ENCODE results near the gene ISLR2.

Gene ISLR2

DNA sequence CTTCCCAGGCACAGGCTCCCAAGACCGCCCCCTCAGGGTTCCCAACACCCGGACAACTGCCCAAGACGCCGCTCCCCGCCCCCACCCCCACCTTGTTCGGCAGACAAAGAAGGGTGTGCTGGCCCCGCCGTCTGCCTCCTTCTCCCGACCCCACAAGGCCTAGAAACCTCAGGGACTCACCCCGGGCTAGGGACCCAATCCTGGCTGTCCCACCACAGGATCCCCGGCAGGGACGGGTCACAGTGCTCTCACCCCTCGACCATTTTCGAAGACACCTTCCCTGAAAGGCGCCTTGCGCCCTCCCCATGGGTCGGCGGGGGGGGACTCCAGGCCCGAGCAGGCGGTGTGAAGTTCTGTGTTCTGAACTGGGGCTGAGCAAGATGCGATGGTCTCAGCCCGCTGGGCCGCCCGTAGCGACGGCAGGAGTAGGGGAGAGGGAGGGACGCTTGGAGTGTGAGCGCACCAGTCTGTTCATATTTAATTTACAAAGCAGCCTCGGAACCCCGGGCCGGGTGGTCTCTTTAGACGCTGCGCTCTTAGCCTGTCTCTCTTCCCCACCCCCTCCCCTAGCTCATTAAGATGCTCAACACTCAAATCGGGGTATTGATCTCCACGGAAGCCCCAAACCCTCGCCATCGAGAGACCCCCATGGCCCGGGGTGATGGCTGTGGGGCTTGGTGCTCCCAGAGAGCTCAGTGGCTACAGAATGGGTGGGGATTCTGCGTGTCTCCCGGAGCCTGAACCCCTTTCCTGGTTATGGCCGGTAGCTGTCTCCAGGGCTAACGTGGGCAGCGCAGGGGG lies 1.4 kb upstream of the ISLR2 start:
- no peak for DNase-seq

DNA sequence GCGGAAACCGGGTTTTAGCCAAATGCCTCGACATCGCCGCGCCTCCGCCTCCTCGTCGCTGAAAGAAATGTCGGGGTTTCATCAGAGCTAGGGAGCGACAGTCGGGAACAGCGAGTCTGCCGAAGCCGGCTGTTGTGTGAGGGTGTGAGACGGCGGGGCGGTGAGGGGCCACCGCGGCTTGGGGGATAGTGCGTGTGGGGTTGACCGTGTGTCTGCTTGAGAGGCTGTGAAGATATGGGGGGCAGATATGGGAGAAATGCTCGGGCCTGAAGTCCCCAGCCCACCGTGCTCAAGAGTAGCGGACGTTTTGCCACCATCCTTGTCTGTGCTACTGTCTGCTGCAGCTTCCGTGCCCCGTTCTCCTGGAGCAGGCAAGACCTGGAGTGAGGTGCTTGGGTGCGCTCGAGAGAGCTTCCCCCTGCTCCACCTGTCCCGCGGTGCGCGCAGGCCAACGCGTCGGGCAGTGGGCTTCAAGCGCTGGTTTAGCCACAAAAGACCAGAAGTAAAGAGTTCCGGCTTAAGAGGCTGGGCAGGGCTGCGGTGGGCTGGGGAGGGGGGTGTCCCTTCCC lies 716 bp upstream of the ISLR2 start:
- DNase-seq, result peak in 13 of 58 donors; percentile 26 to 64 (median 42)

DNA sequence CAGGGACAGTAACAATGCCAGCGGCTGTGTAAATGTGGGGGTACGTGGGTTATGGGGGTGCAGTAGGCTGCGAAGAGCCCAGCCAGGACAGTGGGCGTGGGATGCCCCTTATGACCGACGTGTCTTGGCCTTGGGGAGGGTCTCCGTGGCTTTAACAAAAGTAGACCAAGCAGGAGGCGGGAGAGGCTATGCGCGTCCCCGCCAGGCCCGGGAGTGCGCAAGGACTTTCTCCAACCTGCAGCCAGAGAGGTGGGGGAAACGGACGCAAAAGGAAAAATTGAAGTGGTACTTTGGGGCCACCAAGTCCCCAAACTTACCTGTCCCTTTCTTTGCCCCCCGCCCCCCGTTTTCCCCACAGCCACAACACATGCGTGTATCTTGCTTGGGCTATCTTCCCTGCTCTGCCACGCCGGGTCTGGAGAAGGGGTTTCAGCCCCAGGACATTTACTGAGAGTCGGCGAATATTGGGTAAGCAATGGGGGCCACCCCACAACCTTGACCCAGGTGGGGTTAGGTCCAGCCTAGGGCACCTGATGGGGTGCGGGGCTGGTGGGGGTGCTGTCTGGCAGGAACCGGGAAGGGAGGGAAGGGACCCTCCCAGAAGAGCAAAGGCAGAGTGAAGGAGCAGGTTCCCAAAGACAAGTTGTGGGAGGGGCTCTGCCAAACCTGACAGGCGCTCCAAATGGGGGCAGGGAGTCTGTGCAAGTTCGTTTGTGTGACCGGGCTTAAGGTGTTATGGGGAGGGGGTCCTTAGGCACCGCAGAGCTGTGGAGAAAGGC lies 652 bp downstream of the ISLR2 start:
- DNase-seq, result no peak

DNA sequence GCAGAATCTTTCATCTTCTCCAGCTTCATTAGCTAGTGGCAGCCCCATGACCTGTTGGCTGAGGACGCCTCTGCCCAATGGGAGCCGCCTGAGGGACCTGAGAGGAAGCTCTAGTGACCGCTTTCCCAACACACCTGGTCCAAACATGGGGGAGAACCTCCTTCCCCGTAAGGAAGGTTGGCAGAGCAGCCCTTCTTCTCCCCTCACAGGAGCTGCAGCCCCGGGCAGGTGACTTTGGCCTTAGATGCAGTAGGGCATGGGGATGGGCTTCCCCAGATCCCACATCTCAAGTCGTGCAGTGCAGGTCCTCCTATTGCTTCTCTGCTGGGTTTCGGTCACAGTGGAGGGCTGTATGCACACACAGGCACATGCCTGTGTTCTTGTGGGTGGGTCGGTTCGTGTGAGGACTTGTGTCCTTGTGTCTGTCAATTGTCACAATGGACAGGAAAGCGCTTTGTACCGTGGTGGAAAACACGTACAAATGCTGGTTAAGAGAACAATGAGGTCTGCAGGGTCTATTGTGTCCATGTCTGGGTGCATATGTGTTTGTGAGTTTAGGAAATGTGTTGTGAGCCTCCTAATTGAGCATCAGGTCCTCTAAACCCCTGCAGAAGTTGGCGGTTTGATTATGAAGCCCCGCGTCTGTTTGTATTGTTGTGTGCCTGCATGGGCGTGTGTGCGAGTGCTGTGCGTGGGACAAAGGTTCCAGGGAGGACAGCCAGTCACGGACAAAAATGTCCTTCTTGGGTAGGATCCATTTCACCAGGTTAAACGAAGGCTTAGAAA lies 1.4 kb downstream of the ISLR2 start:
- DNase-seq, result no peak

DNA sequence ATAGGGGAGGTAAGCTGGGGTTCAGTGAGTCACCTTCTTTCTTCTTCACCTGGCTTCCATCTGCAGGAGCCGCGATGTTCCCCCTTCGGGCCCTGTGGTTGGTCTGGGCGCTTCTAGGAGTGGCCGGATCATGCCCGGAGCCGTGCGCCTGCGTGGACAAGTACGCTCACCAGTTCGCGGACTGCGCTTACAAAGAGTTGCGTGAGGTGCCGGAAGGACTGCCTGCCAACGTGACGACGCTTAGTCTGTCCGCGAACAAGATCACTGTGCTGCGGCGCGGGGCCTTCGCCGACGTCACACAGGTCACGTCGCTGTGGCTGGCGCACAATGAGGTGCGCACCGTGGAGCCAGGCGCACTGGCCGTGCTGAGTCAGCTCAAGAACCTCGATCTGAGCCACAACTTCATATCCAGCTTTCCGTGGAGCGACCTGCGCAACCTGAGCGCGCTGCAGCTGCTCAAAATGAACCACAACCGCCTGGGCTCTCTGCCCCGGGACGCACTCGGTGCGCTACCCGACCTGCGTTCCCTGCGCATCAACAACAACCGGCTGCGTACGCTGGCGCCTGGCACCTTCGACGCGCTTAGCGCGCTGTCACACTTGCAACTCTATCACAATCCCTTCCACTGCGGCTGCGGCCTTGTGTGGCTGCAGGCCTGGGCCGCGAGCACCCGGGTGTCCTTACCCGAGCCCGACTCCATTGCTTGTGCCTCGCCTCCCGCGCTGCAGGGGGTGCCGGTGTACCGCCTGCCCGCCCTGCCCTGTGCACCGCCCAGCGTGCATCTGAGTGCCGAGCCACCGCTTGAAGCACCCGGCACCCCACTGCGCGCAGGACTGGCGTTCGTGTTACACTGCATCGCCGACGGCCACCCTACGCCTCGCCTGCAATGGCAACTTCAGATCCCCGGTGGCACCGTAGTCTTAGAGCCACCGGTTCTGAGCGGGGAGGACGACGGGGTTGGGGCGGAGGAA lies 2.6 kb downstream of the ISLR2 start:
- no peak for DNase-seq

DNA sequence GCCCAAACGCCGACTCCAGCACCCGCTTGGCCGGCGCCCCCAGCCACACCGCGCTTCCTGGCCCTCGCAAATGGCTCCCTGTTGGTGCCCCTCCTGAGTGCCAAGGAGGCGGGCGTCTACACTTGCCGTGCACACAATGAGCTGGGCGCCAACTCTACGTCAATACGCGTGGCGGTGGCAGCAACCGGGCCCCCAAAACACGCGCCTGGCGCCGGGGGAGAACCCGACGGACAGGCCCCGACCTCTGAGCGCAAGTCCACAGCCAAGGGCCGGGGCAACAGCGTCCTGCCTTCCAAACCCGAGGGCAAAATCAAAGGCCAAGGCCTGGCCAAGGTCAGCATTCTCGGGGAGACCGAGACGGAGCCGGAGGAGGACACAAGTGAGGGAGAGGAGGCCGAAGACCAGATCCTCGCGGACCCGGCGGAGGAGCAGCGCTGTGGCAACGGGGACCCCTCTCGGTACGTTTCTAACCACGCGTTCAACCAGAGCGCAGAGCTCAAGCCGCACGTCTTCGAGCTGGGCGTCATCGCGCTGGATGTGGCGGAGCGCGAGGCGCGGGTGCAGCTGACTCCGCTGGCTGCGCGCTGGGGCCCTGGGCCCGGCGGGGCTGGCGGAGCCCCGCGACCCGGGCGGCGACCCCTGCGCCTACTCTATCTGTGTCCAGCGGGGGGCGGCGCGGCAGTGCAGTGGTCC lies 3.5 kb downstream of the ISLR2 start:
- DNase-seq, result no peak

DNA sequence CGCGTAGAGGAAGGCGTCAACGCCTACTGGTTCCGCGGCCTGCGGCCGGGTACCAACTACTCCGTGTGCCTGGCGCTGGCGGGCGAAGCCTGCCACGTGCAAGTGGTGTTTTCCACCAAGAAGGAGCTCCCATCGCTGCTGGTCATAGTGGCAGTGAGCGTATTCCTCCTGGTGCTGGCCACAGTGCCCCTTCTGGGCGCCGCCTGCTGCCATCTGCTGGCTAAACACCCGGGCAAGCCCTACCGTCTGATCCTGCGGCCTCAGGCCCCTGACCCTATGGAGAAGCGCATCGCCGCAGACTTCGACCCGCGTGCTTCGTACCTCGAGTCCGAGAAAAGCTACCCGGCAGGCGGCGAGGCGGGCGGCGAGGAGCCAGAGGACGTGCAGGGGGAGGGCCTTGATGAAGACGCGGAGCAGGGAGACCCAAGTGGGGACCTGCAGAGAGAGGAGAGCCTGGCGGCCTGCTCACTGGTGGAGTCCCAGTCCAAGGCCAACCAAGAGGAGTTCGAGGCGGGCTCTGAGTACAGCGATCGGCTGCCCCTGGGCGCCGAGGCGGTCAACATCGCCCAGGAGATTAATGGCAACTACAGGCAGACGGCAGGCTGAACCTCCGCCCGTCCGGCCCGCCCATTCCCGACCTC lies 4.1 kb downstream of the ISLR2 start:
- no peak for DNase-seq

DNA sequence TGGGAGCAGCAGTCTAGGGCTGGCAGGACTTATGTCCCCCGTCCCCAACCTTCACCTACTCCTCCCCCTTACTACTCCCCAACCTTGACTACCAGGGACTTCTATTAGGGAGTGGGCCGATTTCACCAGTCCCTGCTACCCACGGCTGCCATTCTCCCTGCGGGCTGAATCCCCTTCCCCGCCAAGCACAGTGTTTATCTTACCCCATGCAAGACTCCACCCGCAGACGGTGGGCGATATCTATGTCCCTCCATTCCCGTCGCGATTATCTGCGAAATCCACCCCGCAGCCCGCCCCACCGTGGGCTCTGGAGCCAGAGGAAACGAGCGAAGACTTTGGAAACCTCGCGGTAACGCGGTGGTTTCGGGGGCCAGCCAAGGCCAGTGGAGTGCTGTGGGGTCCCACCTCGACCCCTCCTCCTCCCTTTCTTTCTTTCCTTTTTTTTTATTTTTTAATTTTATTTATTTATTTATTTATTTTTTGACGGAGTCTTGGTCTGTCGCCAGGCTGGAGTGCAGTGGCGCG lies 4.7 kb downstream of the ISLR2 start:
- no peak for DNase-seq

DNA sequence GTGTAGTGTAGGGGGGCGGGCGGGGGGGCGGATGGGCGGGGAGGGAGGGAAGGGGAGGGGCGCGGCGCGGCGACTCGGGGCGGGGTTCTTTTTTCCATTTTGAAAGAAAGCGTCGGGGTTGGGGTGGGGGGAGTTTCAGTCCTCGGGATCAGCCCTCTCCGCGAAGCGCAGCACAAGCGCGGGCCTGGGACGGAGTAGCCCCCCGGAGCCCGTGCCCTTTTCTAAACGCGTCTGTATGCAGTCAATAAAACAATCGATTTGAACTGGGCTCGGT lies 6.1 kb downstream of the ISLR2 start:
- DNase-seq, result no peak

DNA sequence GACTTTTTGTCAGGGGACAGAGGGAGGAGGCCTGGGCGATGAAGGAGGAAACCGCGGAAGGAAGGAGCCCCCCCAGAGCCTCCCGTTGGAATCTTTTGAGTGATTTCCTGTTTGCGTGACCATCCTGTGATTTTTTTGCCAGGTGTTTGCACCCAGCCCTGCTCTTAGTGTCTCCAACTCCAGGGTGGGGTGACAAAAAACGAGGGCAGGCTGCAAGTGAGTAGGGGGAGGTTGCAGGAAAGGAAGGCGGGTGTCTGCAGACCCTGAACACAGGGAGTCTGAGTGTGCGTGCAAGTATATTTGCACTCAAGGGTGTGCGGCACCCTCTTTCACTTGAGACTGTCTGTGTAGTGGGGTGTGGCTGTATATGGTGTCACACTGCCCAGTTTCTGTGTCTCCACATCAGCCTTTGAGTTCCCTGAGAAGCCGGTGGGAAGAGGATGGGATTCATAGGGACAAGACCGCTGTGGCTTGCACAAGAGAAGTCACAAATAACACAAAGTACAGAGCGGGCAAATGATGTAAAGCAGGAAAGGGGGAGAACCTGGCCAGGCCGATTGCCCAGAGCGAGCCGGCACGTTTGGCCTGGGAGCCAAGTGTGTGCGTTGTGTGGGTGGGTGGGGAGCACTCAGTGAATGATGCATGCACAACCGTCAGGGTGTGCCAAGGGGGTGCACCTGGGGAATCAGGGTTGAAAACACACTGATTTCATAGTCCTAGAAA lies 6.6 kb downstream of the ISLR2 start:
- no peak for DNase-seq

DNA sequence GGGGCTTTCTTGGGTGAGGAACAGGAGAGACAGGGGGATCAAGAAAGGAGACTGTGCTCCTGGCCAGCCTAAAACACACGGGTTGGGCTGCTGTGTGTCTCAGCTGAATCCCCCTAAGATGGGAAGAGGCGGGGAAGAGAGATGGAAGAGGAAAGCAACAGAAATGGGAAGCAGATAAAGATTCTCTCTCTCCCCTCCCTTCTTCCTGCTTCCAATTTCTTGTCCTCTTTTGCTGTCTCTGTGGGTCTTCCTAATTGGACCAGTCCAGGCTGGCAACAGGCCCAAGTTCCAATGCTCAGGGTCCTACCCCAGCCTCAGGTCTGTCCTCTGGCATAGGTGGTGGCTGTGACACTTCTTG lies 7.1 kb downstream of the ISLR2 start:
- DNase-seq, result no peak

DNA sequence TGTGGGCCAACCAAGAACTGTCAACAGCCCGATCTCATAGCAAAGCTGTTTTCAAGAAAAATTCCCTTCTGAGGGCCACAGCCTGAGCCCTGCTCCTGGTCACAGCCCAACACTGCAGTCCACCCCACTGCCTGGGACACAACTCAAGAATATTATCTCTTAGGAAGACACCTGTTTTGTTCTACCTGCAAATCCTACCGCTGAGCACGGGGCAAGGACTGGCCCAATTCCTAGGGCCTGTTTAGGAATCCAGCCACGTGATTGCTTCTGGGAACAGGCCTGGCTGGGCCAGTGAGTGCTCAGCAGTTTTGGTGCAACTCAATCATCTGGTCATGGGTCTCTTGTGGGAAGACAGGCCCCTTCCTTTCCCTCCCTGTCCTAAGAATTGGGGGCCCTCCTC lies 8.3 kb downstream of the ISLR2 start:
- no peak for DNase-seq

DNA sequence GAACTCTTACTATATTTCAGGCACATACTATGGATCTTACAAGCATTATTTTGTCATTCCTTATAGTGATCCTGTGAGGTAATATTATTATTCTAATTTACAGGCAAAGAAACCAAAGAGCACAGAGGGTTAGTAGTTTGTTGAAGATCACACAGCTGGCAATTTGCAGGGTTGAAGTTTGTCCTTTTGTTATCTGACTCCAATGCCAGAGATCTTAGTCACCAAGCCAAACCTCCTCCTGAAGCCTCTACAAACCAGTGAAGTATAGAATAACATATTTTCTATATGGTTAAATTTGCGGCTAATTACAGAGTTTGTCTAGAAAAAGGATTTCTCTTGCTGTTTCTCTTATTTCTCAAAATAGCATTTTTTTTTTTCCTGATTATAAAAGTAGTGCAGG lies 11.2 kb downstream of the ISLR2 start:
- DNase-seq, result no peak

DNA sequence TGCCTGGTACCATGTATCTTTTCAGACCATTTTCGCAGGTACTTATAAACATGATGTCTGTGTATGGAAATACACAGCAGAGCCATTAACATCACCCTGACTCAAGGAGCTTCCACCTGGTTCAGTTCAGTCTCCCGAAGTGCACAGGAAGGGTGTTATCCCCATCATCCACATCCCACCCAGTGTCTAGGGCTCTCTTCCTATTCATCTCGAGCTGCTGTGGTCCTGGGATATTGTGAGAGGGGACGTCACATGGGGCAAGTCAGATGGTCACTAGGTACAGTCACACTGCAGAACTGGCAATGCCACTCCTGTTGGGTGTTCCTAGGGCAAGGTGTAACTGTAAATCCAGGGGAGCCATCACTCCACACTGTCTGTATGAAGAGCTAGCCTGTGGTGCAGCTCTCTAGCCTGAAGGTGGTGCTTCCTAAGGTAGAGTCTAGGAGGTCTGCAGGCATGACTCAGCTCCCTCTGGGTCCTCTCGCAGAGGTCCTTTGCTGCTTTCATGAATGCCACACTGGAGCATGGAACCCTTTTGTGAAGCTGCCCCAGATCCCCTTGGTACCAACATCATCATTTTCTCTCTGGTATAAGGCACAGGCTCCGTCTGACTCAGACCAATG lies 13.9 kb downstream of the ISLR2 start:
- DNase-seq, result no peak

DNA sequence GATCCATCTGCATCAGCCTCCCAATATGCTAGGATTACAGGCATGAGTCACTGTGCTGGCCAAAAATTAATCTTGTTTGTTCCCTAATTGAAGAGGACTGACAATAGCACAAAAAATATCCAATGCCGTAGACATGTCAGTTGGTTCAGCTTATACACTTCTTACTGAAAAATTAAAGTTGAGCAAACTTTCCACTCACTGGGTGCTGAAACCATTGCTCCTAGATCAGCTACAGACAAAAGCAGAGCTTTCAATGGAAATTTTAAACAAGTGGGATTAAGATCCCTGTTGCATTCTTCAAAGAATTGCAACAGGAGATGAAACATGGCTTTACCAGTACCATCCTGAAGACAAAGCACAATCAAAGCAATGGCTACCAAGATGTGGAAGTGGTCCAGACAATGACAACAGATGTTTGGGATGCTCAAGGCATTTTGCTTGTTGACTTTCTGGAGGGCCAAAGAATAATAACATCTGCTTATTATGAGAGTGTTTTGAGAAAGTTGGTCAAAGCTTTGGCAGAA lies 16.0 kb downstream of the ISLR2 start:
- no peak for DNase-seq

DNA sequence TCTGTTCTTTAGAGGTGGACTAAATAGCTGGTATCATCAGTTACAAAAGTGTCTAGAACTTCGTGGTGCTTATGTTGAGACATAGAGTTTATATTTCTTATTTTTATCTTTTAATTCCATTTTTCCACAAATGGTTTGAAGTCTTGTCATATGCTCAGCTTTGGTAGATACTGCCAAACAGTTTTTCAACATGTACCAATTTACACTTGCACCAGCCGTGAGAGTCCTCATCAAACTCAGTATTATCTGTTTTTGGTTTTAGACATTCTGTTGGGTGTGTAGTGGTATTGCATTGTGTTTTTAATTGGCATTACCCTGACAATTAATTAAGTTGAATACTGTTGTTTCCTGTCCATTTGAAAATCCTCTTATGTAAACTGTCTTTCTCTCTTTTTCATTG lies 16.7 kb downstream of the ISLR2 start:
- no peak for DNase-seq

DNA sequence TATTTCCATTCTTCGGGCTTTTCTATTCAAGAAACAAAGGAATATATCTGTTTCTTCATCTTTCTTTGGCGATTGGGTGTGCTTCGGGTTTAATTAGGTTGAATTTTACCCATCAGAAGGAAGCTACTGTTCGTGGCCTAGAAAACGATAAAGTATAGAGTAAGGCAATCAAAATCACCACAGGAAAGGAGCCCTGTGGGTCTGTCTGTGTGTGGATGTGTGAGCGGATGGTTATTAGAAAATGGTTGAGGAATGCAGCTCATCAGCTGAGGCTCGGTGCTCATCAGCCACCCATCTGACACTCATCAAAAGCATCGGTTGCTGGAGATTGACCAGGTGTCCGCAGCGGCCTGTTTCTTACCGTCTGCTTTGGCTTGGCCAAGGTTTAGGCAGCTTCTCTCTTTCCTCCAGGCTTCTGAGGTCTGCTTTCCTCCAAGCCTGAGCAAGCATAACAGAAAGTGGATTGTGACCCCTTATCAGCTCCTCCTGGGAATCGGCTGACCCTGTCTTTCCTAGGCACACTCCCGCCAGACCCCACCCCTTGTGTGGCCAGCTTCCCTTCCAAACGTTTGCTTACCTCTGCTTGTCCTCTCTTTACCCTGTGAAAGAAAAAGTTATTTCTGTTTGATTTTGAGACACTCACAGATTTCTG lies 25.5 kb downstream of the ISLR2 start:
- no peak for DNase-seq

Data from anterior cingulate cortex (tissue), 58 donors.